ENCODE data around the gene PPM1J.

Gene PPM1J, protein sequence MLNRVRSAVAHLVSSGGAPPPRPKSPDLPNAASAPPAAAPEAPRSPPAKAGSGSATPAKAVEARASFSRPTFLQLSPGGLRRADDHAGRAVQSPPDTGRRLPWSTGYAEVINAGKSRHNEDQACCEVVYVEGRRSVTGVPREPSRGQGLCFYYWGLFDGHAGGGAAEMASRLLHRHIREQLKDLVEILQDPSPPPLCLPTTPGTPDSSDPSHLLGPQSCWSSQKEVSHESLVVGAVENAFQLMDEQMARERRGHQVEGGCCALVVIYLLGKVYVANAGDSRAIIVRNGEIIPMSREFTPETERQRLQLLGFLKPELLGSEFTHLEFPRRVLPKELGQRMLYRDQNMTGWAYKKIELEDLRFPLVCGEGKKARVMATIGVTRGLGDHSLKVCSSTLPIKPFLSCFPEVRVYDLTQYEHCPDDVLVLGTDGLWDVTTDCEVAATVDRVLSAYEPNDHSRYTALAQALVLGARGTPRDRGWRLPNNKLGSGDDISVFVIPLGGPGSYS

GRCh38 chr1:112715264-112716053, at the start of gene PPM1J:
Gene PPM1J (minus strand): TSS chr1:112715332. CDS start chr1:112715301, 31 bp downstream.
- Mint-ChIP-seq H3K9me3 (no peaks in the 10 kb centered on the region), H3K36me3 (ENCODE audit: insufficient read depth) (peaks cover 7% of the 10 kb centered on the region), H3K4me3 (peak within 1 kb of the TSS; percentile 90), H3K27me3 (peaks cover 11% of the 10 kb centered on the region), H3K27ac (ENCODE audit: low read depth) (peak within 1 kb of the TSS; percentile 90), H3K4me1 (peaks cover 26% of the 10 kb centered on the region)
- DNase-seq (ENCODE audit: low spot score in 2 of 2) (peak; percentile 94 to 95), ATAC-seq (replicated peaks; ENCODE audit: extremely low read depth, poor library complexity, severe bottlenecking) (peak; percentile 83)

DNA sequence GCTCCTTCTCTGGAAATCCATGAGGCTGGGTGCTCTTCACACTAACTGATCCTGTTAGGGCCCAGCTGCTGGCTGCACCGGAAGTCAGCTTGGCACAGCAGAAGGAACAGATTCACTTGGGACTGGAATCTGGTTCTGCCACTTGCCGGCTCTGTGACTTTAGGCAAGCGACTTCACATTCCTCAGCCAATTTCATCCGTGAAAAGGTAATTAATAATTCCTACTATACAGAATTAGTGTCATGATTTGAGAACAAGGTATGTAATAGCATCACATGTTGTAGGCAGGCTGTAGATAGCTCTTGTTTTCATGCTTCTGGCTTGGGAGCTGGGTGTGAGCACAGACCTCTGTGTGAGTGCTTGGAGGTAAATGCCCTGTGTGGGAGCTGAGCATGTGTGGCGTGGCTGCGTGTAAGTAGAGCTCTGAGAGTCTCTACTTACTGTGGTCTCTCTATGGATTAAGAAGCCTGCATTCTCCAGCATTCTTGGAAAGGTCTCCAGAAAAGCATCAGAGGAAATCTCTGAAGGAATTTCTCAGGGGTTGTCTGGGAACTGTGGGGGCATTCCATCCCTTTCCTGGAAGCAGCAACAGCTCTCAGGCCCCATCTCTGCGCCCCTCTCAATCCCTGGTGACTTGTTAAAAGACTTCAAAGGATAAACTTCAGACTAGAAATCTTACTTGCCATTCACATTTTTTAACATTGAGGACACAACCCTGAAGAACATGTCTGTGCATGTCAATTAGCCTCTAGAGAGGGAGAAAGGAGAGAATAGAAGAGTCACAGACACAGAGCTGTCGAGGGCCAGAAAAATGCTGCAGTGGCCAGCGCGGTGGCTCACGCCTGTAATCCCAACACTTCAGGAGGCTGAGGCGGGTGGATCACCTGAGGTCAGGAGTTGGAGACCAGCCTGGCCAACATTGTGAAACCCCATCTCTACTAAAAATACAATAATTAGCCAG, 47.7 kb upstream of the PPM1J start:
- H3K27ac Mint-ChIP-seq (ENCODE audit: low read depth): no peak overlapping the region
- no peak for ATAC-seq (replicated peaks; ENCODE audit: extremely low read depth, poor library complexity, severe bottlenecking)
- no peak overlapping the region for H3K4me3 Mint-ChIP-seq
- DNase-seq (ENCODE audit: low spot score in 2 of 2): no peak
- H3K4me1 Mint-ChIP-seq: no peaks in the 10 kb centered on the region
- no peaks in the 10 kb centered on the region for H3K9me3 Mint-ChIP-seq
- H3K36me3 Mint-ChIP-seq (ENCODE audit: insufficient read depth): no peaks in the 10 kb centered on the region
- peaks cover 74% of the 10 kb centered on the region for H3K27me3 Mint-ChIP-seq

GRCh38 chr1:112761714-112762480, 46.8 kb upstream of the PPM1J start:
- Mint-ChIP-seq H3K36me3 (ENCODE audit: insufficient read depth) (no peaks in the 10 kb centered on the region), H3K27me3 (peaks cover 83% of the 10 kb centered on the region), H3K4me3 (no peak overlapping the region), H3K27ac (ENCODE audit: low read depth) (no peak overlapping the region), H3K9me3 (no peaks in the 10 kb centered on the region), H3K4me1 (no peaks in the 10 kb centered on the region)
- DNase-seq (ENCODE audit: low spot score in 2 of 2) (no peak), ATAC-seq (replicated peaks; ENCODE audit: extremely low read depth, poor library complexity, severe bottlenecking) (no peak)

DNA sequence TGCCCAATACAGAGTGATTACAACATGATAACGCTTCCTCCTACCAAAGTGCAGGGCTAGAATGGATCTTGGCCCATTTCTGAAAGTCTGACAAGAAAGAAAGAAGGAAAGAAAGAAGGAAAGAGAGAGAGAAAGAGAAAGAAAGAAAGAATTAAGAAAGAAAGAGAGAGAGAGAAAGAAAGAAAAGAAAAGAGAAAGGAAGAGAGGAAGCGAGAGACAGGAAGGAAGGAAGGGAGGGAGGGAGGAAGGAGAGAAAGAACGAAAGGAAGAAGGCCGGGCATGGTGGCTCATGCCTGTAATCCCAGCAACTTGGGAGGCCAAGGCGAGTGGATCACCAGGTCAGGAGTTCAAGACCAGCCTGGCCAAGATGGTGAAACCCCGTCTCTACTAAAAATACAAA, 44.1 kb upstream of the PPM1J start:
- Mint-ChIP-seq H3K27ac (ENCODE audit: low read depth) (peak overlapping the region; percentile 32), H3K36me3 (ENCODE audit: insufficient read depth) (no peaks in the 10 kb centered on the region), H3K4me3 (no peak overlapping the region), H3K4me1 (no peaks in the 10 kb centered on the region), H3K27me3 (peaks cover 91% of the 10 kb centered on the region), H3K9me3 (no peaks in the 10 kb centered on the region)
- no peak for DNase-seq (ENCODE audit: low spot score in 2 of 2)
- no peak for ATAC-seq (replicated peaks; ENCODE audit: extremely low read depth, poor library complexity, severe bottlenecking)

- no peak for ATAC-seq (replicated peaks; ENCODE audit: extremely low read depth, poor library complexity, severe bottlenecking)
- H3K27me3 Mint-ChIP-seq: peaks cover 82% of the 10 kb centered on the region
- H3K36me3 Mint-ChIP-seq (ENCODE audit: insufficient read depth): no peaks in the 10 kb centered on the region
- DNase-seq (ENCODE audit: low spot score in 2 of 2): no peak
- H3K4me3 Mint-ChIP-seq: no peak overlapping the region
- H3K9me3 Mint-ChIP-seq: no peaks in the 10 kb centered on the region
- no peaks in the 10 kb centered on the region for H3K4me1 Mint-ChIP-seq
- H3K27ac Mint-ChIP-seq (ENCODE audit: low read depth): no peak overlapping the region
Observed at GRCh38 chr1:112754116-112754628, 39.0 kb upstream of the PPM1J start.

DNA sequence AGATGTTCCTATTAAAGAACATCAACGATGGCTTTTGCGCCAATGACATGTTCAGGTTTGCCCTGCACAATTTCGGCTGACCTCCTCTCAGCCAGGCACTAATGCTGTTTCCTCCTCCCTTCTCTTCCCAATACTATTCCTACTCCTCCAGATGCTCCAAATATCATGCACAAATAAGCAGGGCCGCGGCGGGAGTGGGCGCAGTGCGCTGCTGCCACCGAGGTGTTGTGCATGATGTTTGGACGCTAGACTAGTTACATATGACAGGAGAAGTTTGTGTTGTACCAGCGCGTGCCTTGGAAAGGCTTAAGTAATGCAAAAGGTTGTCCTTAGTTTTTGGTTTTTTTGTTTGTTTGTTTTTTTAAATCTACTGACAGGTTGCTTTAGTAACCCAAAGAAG, 33.3 kb upstream of the PPM1J start:
- Mint-ChIP-seq H3K36me3 (ENCODE audit: insufficient read depth) (peaks cover 2% of the 10 kb centered on the region), H3K4me1 (peaks cover 7% of the 10 kb centered on the region), H3K27ac (ENCODE audit: low read depth) (no peak overlapping the region), H3K9me3 (no peaks in the 10 kb centered on the region), H3K27me3 (peaks cover 67% of the 10 kb centered on the region), H3K4me3 (no peak overlapping the region)
- DNase-seq (ENCODE audit: low spot score in 2 of 2) (no peak), ATAC-seq (replicated peaks; ENCODE audit: extremely low read depth, poor library complexity, severe bottlenecking) (no peak)

DNA sequence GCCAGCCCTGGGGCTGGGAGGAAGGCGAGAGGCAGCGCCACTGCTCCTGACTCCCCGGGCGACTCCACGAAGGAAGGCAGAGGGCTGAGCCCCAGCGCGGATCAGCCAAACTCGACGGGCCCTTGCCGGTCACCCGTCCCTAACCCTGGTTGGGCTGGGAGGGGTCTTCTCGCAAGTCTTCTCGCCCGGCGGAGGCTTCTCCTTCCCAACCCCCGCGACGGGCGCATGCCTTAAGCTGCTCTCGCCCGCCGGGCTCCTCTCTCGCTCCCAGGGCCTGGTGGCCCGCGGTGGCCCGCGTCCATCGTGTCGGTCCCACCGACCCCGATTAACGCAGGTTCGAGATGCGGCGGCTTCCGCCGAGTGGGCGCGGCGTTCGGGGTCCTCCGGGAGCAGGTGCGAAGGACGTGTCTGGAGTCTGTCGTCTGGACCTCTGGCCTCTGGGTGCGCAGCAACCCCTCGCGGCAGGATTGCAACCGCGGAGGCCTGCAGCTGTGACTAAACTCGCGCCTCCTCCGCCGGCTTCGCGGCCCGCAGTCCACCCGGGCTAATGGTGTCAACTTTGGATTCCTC, 29.0 kb upstream of the PPM1J start:
- Mint-ChIP-seq H3K4me1 (peaks cover 7% of the 10 kb centered on the region), H3K4me3 (no peak overlapping the region), H3K27ac (ENCODE audit: low read depth) (no peak overlapping the region), H3K36me3 (ENCODE audit: insufficient read depth) (peaks cover 2% of the 10 kb centered on the region), H3K27me3 (peaks cover 85% of the 10 kb centered on the region), H3K9me3 (no peaks in the 10 kb centered on the region)
- ATAC-seq (replicated peaks; ENCODE audit: extremely low read depth, poor library complexity, severe bottlenecking) (no peak), DNase-seq (ENCODE audit: low spot score in 2 of 2) (no peak)

DNA sequence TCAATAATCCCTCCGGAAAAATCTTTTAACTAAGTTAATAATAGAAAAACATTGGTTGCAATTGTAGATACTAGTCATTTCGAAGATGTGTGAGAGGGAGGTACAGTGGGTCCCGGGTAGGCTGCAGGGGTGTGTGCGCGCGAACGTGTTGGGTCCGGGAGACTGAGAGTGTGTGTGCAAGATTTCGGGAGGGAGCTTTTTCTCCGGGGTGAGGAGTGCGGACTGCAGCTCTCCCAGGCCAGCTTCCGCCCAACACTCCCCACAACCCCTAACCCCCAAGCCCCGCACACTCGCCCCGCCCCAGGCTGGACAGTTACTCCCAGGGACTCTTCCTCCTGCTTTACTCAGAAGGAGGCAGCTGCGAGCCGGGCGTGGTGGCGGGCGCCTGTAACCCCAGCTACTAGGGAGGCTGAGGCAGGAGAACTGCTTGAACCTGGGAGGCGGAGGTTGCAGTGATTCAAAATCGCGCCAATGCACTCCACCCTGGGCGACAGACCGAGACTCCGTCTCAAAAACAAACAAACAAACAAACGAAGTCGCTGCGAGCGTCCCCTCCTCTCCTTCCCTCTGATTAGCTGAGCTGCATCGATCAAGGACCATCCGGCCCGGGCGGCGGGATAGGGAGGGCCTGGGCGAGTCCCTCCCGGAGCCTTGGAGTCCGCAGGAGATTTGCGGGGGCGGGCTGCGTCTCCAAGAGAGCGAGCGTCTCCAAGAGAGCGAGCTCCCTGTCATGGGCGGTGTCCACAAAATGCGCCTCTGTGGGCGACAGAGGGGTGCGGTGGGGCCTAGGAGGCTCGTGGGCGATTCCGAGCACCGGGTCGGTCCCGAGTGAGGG, 28.3 kb upstream of the PPM1J start:
- no peaks in the 10 kb centered on the region for H3K36me3 Mint-ChIP-seq (ENCODE audit: insufficient read depth)
- no peaks in the 10 kb centered on the region for H3K9me3 Mint-ChIP-seq
- peaks cover 87% of the 10 kb centered on the region for H3K27me3 Mint-ChIP-seq
- peaks cover 7% of the 10 kb centered on the region for H3K4me1 Mint-ChIP-seq
- no peak overlapping the region for H3K27ac Mint-ChIP-seq (ENCODE audit: low read depth)
- peak overlapping the region; percentile 4 for H3K4me3 Mint-ChIP-seq
- ATAC-seq (replicated peaks; ENCODE audit: extremely low read depth, poor library complexity, severe bottlenecking) (no peak), DNase-seq (ENCODE audit: low spot score in 2 of 2) (no peak)

DNA sequence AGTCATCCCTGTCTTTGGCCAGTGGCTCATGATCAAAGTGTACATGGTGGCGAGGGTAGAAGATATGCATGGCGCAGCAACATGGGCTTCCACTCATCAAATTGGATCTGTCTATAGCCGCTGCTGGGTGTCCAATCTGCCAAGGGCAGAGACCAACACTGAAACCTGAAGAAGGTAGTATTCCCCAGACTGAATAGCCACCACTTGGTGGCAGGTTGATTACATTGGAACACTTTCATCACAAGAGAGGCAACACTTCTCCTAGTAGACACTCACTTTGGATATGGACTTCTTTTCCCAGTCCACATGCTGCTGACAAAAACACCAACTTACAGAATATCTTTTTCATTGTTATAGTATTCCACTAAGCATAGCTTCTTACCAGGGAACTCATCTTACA, 22.4 kb upstream of the PPM1J start:
- Mint-ChIP-seq H3K9me3 (no peaks in the 10 kb centered on the region), H3K27ac (ENCODE audit: low read depth) (no peak overlapping the region), H3K27me3 (peaks cover 80% of the 10 kb centered on the region), H3K36me3 (ENCODE audit: insufficient read depth) (no peaks in the 10 kb centered on the region), H3K4me1 (no peaks in the 10 kb centered on the region), H3K4me3 (no peak overlapping the region)
- DNase-seq (ENCODE audit: low spot score in 2 of 2) (no peak), ATAC-seq (replicated peaks; ENCODE audit: extremely low read depth, poor library complexity, severe bottlenecking) (no peak)

DNA sequence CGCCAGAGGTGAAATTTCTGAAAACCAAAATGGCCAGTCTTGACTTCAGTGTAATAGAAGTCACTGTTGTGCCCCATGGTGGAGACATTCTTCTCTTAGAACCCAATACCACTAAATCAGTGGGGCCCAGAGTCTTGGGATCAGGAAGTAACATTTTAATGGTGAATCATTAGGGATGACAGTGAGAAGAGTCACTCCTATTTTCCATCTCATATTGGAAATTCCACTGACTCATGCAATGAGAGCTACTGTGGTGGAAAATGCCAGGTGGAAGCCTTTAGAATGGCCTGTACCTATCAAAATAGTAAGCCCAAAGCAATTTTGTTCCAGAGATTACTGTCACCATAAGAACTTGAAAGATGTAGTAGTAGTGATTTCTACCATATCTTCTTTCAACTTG, 20.6 kb upstream of the PPM1J start:
- H3K4me1 Mint-ChIP-seq: no peaks in the 10 kb centered on the region
- DNase-seq (ENCODE audit: low spot score in 2 of 2) (no peak), ATAC-seq (replicated peaks; ENCODE audit: extremely low read depth, poor library complexity, severe bottlenecking) (no peak)
- H3K27me3 Mint-ChIP-seq: peaks cover 61% of the 10 kb centered on the region
- H3K27ac Mint-ChIP-seq (ENCODE audit: low read depth): no peak overlapping the region
- H3K9me3 Mint-ChIP-seq: no peaks in the 10 kb centered on the region
- no peaks in the 10 kb centered on the region for H3K36me3 Mint-ChIP-seq (ENCODE audit: insufficient read depth)
- no peak overlapping the region for H3K4me3 Mint-ChIP-seq

- Mint-ChIP-seq H3K4me1 (no peaks in the 10 kb centered on the region), H3K4me3 (no peak overlapping the region), H3K27me3 (peaks cover 23% of the 10 kb centered on the region), H3K9me3 (no peaks in the 10 kb centered on the region), H3K27ac (ENCODE audit: low read depth) (no peak overlapping the region), H3K36me3 (ENCODE audit: insufficient read depth) (no peaks in the 10 kb centered on the region)
- DNase-seq (ENCODE audit: low spot score in 2 of 2): no peak
- no peak for ATAC-seq (replicated peaks; ENCODE audit: extremely low read depth, poor library complexity, severe bottlenecking)
Observed at GRCh38 chr1:112731451-112731850, 16.3 kb upstream of the PPM1J start.

All from central memory CD8-positive, alpha-beta T cell (primary cell).